HCEC 1CT (cell line): ENCODE measurements around the gene PHF20.
"Not testable (repeated sequence)": the region's sequence is repeated elsewhere in the genome, so short reads cannot be mapped to it uniquely, and the experiment has no call there.

Experiments
- DNase-seq: peaks from one replicate; pipeline ENCODE4 v3.0.0-alpha.2; 2017

PHF20 gene

DNA sequence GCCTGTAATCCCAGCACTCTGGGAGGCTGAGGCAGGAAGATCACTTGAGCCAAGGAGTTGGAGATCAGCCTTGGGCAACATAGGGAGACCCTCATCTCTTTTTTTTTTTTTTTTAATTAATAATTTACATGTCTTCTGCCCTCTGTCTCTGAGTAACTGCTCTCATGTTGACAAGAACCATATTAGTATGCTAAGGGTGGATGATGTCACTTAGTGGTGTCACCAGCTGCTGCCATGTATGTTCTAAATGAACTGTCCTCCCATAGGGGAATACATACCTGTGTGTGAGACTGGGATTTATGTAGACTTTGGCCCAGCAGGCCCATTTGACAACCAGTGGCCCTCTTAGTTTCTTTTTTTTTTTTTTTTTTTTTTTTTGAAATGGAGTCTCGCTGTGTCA lies 116.8 kb downstream of the PHF20 start:
- no peak for DNase-seq

DNA sequence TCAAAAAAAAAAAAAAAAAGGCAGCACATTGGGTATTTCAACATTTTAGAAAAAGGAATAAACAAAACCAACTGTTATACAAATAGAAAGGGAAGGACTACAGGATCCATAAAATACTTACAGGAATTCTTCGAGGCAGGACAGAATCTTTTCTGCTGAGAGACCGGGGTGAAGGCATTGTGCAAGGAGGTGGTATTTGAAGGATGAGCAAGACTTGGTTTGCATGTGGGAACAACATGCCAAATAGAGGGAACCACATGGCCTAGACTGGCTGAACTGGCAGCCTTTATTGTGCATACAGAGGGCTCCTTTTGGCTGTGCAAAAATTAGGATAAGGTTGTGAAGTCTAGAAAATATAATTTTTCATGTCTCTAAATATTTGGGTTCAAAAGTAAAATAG lies 119.6 kb downstream of the PHF20 start:
- peak; percentile 78 for DNase-seq

DNA sequence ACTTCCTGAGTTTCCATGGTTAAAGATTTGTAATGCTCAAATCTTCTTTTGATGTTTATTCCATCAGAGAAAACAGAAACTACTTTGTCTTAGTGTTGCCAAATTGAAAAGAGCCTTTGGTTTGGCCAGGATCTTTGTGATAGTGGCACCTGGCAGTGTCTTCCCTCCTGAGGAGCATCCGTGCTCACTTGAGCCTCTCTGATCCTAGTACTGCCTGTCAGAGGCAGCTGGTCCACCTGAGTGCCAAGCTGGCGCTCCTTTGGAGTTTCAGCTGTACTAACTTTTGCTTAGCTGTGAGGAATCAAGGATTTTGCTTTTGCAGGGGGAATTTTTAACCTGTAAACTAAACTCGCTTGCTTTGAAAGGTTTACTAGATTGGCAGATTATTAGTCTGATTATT lies 121.1 kb downstream of the PHF20 start:
- DNase-seq = no peak

DNA sequence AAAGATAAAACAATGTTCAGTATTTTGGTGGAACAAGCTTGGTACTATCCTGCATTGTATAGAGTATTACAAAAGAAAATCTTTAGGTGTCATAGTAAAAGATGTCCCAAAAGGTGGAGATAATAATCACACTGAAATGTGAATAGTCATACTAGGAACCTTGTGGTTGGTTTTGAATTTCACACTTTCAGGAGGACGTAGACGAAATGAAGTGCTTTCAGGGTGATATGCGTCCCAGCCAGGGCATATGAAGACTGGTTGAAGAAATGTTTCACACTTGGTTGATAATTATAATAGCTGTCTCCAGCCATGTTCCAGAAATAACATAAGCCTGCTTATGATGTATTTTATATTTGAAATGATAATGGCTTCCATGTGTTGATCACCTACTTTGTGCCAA lies 122.1 kb downstream of the PHF20 start:
- DNase-seq = no peak

DNA sequence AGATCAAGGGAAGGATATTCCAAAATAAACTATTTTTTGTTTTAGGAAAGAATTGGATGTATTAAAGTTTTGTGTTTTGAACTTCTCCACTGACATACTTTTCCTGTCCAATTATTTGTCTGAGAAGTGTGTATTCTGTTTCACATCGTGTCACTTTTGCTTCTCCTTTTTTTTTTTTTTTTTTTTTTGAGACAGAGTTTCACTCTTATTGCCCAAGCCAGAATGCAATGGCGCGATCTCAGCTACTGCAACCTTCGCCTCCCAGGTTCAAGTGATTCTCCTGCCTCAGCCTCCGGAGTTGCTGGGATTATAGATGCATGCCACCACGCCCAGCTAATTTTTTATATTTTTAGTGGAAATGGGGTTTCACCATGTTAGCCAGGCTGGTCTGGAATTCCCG lies 123.7 kb downstream of the PHF20 start:
- DNase-seq = not testable (repeated sequence)

DNA sequence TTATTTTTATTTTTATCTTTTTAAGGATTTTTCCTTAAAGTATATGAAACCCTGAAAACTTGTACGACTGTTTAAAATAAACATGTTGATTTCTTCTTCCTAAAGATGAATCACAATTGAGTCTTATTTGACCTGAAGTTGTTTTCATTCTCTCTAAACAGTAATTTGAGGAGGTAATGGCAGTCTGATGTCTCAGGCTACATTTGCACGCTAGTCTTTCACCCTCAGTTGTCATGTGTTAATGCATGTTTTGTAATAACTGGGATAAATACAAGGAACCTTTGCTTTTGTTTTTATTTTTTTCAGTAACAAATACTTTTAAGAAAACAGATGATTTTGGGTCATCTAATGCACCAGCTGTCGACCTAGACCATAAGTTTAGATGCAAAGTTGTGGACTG lies 127.2 kb downstream of the PHF20 start:
- peak; percentile 45 for DNase-seq

DNA sequence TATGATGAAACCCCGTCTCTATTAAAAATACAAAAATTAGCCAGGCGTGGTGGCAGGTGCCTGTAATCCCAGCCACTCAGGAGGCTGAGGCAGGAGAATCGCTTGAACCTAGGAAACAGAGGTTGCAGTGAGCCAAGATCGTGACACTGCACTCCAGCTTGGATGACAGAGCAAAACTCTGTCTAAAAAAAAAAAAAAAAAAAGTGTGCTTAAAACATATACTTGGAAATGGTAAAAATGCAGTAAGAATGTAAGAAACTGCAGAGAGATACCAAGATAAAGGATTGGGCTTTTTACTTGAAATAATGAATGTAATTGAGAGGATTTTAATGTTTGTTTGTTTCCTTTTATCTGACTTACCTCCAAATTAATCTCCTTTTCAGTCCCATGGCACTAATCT lies 129.4 kb downstream of the PHF20 start:
- not testable (repeated sequence) for DNase-seq

DNA sequence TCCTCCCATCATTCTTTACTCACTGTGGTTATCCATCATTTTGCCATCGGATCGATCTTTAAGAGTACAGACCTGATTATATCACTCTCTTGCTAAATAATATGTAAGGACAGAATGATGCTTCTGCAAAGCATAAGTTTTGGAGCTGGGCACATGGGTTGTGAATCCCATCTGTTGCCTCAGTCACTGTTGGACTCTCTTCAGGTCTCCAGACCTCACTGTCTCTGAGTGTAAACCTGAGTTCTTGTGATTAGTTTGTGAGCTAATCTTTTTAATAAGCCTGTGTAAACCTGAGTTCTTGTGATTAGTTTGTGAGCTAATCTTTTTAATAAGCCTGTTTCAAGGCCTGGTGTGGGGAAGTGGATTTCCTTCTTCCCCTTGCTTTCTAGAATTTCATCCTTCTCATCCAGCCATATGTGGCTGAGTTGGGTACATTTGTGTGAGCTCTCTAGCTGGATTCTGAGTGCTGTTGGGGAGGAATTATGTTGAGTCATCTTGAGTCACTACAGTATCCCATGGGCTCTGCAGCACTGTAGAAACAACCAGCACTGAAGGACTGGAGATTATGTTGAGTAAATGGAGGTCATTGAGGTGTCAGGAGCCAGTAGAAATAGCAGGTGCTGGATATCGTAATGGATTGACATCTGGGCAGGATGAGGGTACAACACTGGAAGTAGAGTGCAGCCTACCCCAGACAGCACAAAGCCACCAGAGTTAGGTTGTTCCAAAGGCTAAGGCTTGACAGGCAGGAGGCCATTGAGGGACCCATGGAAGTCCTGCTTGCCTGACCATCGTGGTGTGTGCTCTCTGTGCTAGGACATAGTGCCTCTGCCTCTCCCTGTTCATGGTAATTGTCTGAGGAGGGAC lies 130.1 kb downstream of the PHF20 start:
- DNase-seq = peak; percentile 93

DNA sequence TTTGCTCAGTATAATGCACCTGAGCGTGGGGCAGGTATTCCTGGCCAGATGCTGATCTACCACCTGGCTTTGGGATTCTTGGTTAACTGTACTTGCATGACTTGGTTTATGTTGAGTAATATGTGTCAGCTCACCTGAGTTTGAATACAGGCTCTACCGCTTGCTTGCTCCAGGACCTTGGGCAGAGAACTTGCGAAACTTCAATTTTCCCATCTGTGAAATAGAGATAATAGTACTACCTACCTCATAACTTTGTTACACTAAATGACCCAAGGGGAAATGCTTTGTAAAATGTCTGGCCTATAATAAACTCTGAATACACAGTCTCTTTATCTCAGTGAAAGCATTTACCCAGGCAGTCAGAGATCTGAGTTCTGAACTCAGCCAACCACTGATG lies 130.7 kb downstream of the PHF20 start:
- no peak for DNase-seq

DNA sequence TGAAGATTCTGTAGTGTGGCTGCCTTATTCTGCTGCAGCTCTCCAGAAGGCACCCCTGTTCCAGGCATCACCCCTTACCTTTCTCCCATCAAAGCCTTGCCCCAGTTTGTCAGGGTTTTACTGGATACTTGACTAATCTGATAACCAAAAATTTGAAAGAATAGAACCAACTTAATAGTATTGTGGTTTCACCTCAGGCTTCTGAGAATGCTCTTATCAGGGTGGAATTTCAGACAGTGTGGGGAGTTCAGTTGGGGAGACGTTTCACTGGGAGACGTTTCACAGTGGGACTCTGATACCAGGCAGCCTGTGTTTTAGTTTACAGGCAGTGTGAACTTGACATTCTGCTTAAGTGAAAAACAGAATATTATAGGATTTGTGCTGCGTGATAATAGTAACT lies 132.0 kb downstream of the PHF20 start:
- DNase-seq = no peak

DNA sequence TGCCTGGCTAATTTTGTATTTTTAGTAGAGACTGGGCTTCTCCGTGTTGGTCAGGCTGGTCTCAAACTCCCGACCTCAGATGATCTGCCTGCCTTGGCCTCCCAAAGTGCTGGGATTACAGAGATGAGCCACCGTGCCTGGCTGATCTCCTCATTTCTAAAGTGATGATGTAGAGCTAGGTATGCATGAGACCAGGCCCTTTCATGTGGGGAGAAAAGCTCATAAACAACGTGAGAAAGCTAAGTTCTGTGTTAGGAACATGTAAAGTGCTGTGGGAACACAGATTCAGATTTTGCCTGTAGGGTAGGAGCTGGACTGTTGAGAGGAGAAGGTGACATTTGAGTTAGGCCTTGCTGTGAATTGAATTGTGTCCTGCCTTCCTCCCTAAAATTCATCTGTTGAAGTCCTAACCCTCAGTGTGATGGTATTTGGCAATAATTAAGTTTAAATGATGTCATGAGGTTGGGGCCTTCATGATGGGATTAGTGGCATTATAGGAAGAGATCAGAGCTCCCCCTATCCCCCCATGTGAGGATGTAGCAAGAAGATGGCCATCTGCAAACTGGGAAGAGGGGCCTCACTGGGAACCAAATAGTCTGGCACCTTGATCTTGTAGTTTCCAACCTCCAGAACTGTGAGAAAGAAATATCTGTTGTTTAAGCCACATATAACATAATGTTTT lies 133.3 kb downstream of the PHF20 start:
- DNase-seq = no peak

DNA sequence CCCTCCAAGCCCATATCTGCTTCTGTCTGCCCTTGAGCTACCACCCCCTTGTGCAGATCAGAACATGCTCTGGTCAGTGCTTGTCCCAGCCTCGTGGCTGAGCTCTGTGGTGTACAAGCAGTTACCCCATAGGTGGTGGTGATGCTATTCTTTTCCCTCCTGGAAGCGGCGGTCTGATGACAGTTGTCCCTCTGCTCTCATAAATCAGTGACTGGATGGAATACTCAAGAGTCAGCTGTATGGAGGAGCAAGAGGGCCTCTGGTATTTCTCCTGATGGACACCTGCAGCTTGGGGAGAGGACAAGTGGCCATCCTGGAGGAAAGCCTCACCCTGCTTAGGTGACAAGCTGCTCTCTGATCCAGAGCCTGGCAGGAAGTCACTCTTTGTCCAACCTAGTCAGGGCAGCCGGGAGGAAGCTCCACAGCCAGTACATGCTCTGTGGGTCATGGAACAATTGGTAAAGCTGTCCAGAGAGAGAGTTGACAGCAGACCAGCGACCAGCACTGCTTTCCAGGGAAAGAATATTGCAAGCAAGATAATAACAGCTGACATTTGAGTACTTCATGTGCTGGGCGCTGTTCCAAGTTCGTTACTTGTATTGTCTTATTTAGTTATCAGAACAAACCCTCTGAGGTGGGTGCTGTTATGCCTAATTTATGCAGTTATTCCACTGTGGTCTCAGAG lies 135.3 kb downstream of the PHF20 start:
- DNase-seq = no peak

DNA sequence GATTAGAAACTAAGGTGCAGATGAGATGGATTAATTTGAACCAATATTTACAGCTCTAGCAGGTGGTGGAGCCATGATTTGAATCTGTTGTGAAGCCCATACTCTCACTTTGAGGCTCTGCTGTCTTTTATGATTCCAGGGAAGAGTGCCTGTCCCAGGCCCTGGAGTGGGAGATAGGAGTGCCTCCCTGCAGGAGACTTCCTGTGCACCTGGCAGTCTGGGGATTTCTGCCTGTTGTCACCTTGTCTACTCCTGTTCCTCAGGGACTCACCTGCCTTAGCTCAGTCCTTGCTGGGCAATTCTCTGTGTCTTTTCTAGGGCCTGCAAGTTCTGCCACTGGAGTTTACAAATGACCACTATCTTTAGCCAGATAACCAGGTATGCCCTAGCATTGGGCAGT lies 136.2 kb downstream of the PHF20 start:
- DNase-seq = no peak

DNA sequence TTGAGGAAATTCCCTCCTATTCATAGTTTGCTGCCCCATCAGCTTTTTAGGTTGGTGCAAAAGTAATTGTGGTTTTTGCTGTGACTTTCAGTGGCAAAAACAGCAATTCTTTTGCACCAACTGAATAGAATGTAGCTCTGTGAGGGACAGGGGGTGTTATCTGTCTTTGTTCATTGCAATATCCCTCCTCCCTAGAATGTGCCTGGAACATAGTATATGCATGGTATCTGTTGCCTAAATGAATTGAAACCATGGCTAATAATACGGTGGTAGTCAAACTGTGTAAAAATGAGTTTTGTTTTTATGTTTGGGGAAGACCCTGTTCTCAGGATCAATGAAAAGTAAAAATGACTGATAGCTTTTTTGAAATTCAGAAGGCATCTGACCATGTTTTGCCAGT lies 137.4 kb downstream of the PHF20 start:
- DNase-seq = no peak

DNA sequence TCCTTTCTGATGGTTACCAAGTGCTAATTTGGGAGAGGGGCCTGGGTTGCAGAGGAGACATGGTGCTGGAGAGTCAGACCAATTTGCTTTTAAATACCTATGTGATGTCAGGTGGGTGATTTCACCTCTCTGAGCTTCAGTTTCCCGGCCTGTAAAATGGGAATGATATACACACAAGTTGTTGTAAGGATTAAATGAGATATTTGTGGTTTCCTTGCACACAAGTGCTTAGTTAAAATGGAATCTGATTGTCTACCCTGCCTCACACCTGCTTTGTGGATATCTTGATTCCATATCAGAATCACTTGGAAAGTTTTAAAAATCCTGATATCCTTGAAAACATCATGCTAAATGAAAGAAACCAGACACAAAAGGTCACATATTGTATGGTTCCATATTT lies 138.0 kb downstream of the PHF20 start:
- no peak for DNase-seq

DNA sequence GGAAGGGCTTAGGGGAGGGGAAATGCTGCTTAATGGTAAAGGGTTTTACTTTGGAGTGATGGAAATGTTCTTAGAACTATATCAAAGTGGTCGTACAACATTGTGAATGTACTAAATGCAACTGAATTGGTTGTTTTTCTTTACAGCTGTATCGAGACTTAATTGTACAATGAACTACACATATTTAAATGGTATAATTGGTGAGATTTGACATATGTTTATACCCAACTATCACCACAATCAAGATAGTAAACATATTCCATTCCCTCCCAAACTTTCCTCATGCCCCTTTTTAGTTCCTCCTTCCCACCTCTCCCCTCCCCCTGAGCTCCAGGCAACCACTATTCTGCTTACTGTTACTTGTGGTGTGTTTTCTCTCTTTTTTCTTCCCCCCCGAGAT lies 138.4 kb downstream of the PHF20 start:
- DNase-seq = no peak

DNA sequence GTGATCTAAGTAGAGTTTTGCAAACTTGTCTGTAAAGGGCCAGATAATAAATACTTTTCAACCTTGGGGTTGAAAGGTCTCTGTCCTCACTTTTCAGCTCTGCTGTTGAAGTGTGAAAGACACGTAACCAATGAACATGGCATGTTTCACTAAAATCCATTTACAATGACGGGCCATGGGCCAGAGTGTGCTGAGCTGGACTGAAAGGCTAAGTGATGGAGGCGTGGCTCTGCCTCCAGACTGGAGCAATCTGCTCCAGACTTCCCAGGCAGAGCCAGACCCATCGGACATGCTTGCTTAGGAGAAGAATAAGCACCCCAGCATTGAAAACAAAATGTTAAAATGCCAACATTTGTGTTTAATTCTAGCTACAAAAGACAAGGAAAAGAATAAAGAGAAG lies 141.1 kb downstream of the PHF20 start:
- no peak for DNase-seq

DNA sequence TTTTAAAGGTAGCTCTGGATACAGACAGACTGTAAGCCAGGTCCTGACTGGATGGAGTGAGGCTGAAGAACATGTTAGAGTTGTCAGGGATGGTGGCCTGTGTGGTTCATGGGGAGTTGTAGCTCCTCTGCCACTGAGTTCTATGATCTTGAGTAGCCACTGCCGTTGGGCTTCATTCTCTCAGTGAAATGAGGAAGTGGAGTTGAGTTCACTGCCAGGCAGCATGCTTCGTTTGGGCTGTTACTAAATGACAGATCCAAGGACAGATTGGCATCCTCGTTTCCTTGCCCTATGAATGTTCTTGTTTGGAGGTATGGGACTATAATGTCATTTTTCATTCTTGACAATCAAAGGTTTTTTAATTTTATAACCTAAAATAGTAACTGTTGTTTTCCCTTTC lies 145.3 kb downstream of the PHF20 start:
- no peak for DNase-seq

DNA sequence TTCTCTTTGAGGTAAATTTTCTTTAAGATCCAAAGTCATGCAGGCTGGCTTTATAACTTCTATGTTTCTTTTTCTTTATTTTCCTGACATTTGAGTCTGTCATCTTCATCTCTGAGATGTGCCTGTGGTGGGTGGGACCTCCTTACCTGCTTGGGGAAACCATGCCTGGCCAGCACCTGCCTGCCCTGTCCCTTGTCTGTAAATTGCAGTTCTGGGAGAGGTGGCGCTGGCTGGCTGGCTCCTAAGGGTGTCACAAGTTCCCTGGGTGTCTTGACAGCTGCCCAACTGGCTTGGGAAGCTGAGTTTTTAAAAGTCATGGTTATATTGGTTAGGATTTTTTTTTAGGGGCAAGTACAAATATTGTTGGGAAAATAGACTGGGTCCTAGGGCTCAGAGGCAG lies 146.2 kb downstream of the PHF20 start:
- no peak for DNase-seq

DNA sequence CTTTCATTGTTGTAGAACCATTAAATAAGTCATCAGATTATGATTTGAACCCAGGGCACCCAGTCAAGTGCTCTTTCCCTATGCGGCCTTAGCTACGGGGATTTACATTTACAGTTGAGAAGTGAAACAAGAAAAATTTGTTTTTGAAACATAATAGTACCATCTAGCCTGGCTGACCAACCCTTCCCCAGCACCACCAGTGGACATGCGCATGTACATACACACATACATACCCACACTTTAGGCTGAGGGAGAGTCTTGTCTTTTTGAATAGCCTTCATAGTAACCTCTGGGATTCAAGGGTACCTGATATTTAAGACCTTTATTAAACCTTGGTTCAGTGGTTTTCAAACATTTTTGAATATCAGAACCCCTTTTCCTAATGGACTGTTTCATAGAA lies 148.7 kb downstream of the PHF20 start:
- DNase-seq = no peak

DNA sequence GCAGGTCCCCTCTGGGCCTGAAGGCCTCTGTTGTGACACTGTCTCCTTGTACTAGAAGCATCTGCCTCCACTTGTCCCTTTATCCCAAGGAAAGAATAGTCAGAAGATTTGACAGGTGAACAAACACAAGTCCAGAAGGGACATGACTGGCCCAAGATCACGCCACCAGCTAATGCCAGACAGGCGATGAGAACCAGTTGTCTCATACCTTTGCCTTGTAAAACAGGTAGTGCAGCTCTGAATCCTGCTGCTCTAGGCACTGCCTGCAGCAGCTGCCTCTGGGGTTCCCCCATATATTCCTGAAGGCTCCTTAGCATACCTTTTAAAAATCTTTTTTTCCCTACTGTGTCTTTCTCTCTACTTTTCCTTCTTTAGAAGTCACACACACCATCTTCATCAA lies 157.5 kb downstream of the PHF20 start:
- no peak for DNase-seq

DNA sequence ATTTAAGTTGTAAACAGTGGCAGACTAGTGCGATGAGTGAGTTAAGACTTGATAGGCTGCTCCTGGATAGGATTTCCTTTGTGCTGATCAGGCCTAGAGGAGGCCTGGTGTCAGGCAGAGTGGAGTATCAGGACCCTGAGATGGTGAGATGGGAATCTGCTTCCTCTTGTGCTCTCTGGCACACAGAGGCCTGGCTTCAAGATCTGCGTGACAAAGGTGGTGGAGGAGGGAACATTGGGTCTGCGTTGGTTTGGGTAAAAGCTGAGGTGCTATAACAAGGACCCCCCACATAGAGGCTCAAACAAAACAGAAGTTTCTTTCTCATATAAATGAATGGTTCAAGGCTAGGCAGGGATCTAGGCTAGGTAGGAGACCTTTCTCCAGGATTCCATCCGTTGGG lies 162.2 kb downstream of the PHF20 start:
- no peak for DNase-seq

DNA sequence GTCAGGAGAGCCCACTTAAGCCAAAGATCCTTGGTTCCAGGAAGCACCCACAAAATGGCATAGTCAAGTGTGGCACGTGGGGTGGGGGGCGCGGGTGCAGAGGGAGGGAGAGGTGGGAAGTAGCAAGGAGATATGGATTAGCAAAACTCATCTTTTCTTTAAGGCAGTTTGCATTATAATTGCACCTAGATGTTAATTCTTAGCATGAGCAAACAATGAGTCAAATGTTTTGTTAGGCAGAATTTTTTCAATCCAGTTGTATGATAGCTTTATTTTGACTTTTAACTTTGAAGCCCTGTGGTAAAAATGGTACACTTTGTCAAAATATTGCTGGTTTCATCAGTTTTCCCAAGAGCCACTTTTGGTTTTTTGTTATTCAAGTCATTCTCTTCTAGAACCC lies 167.4 kb downstream of the PHF20 start:
- DNase-seq = no peak

DNA sequence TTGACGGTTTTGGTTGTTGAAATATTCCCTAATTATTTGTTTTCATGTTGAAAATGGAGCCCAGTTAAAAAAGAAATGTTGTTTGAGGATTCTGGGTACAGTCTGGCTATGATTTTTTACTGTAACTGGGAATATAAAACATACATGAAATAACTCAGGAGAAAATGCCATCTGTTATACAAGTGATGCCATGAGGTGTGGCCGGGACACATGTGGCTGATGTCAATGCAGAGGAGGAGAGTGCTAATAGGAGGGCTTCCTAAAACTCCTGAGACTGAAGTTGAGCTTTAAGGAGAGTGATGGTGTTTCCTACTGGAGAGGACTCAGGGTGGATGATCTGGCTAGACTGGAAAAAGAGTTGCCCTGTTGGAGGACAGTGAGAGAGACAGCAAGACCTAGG lies 169.8 kb downstream of the PHF20 start:
- no peak for DNase-seq
